BLaER1 treated with 17β-estradiol and CSF1 and Interleukin-3, amounts not matched to agents 10 nM and 100 nM (cell line): Measurements from ENCODE around the gene UPK3BL2.
"Not testable (repeated sequence)": the region's sequence is repeated elsewhere in the genome, so short reads cannot be mapped to it uniquely, and the experiment has no call there.

Experiments used
- H3K27ac ChIP-seq, 11 experiments: shearing (Covaris generic); formaldehyde crosslinking; 2 replicates each; pipeline ENCODE4 v1.8.1; 2022
- H3K27me3 ChIP-seq, 11 experiments: shearing (Covaris generic); formaldehyde crosslinking; 2 replicates each; pipeline ENCODE4 v1.8.1; 2022
- H3K36me3 ChIP-seq, 11 experiments: shearing (Covaris generic); formaldehyde crosslinking; 2 replicates each; pipeline ENCODE4 v1.8.1; 2022
- H3K4me1 ChIP-seq, 10 experiments: shearing (Covaris generic); formaldehyde crosslinking; 2 replicates each; pipeline ENCODE4 v1.8.1; 2022
- H3K4me2 ChIP-seq, 11 experiments: shearing (Covaris generic); formaldehyde crosslinking; 2 replicates each; pipeline ENCODE4 v1.8.1; 2022
- H3K4me3 ChIP-seq, 10 experiments: shearing (Covaris generic); formaldehyde crosslinking; 2 replicates each; pipeline ENCODE4 v1.8.1; 2022
- H3K9ac ChIP-seq, 11 experiments: shearing (Covaris generic); formaldehyde crosslinking; 2 replicates each; pipeline ENCODE4 v1.8.1; 2022
- H3K9me3 ChIP-seq, 11 experiments: shearing (Covaris generic); formaldehyde crosslinking; replicated peaks in 1 of 11; 2 replicates each; pipeline ENCODE4 v1.8.1; 2022
- H4K20me1 ChIP-seq, 11 experiments: shearing (Covaris generic); formaldehyde crosslinking; 2 replicates each; pipeline ENCODE4 v1.8.1; 2022

Gene UPK3BL2, protein sequence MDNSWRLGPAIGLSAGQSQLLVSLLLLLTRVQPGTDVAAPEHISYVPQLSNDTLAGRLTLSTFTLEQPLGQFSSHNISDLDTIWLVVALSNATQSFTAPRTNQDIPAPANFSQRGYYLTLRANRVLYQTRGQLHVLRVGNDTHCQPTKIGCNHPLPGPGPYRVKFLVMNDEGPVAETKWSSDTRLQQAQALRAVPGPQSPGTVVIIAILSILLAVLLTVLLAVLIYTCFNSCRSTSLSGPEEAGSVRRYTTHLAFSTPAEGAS

DNA sequence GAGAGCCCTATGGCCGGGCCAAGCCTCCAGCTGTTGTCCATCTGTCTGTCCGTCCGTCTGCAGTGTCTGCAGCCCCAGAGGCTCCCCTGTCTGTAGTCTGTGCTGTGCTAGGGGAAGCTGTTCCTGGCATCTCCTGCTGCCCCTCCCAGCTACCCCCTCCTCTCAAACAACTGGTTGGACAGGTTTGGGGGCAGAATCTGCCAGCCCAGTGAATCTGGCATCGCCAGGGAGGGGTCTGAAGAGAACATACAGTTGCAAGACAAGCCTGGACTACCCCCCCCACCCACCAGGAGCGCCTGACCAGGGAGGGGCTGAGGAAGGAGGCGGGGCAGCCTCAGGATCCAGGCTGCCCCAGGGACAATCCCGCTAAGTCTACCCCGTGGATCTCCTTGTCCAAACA is at the start of gene UPK3BL2:
UPK3BL2 (minus strand) TSS at position 101 of the 400 bp plus-strand sequence; CDS start at position 41, 60 bp downstream.
- H3K4me3 ChIP-seq, H3K9me3 ChIP-seq, H3K4me1 ChIP-seq: not testable (repeated sequence)

DNA sequence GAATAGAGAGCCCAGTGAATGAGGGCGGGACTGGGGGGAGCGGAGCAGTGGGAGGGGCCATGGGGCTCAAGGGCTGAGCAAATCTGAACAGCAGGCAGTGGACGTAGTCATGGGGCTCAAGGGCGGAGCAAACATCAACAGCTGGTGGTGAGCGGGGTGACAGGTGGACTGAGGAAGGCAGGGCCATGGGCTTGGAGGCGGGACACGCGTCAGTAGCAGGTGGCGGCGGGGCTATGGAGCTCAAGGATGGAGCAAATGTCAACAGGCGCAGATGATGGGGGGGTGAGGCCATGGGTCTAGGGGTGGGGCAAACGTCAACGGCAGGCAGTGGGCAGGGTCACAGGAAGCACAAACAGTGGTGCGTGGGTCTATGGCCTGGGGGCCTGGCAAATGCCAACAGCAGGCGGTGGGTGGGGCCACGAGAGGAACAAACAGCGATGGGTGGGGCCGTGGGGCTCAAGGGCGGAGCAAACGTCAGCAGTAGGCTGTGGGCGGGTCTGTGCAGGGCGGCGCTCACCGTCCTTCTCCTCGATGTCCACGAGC is 49.1 kb upstream of the UPK3BL2 start:
- H3K27ac ChIP-seq, H3K4me2 ChIP-seq: not testable (repeated sequence)

More for the DNA sequence above, at the start of gene UPK3BL2:
- not testable (repeated sequence) for H3K4me2 ChIP-seq, H3K9ac ChIP-seq, H4K20me1 ChIP-seq, H3K36me3 ChIP-seq, H3K27ac ChIP-seq, H3K27me3 ChIP-seq

DNA sequence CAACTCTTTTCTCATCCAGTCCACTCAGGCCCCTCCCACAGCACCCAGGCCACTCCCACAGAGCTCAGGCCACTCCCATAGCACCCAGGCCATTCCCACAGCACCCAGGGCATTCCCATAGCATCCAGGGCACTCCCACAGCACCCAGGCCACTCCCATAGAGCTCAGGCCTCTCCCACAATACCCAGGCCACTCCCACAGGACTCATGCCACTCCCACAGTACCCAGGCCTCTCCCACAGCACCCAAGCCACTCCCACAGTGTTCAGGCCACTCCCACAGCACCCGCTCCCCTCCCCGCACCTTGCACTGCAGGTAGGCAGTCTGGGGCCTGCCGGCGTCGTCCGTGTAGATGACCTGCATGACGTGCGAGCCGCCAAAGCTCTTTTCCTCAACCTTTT is 46.4 kb upstream of the UPK3BL2 start:
- not testable (repeated sequence) for H3K36me3 ChIP-seq, H3K4me3 ChIP-seq, H3K27me3 ChIP-seq, H3K4me2 ChIP-seq, H4K20me1 ChIP-seq, H3K9ac ChIP-seq, H3K4me1 ChIP-seq, H3K9me3 ChIP-seq, H3K27ac ChIP-seq

More for the DNA sequence above, 49.1 kb upstream of the UPK3BL2 start:
- not testable (repeated sequence) for H3K4me1 ChIP-seq, H3K9me3 ChIP-seq, H3K27me3 ChIP-seq, H3K36me3 ChIP-seq, H3K4me3 ChIP-seq, H4K20me1 ChIP-seq, H3K9ac ChIP-seq

DNA sequence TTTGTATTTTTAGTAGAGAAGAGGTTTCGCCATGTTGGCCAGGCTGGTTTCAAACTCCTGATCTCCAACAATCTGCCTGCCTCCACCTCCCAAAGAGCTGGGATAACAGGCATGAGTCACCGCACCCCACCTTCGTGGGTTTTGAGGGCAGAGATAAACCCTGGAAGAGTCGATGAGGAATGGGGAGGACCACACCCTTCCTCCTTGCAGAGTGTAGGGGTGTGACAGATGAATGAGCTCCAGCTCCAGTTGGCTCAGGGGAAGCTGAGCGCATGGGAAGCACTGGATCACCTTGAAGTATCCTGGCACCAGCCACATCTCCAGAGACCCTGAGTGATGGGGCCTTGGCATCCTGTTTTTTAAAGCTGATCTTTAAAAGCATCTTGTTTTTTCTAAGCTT is 40.0 kb upstream of the UPK3BL2 start:
- not testable (repeated sequence) for H4K20me1 ChIP-seq, H3K36me3 ChIP-seq, H3K9me3 ChIP-seq, H3K4me2 ChIP-seq, H3K4me1 ChIP-seq, H3K9ac ChIP-seq, H3K4me3 ChIP-seq, H3K27me3 ChIP-seq, H3K27ac ChIP-seq

DNA sequence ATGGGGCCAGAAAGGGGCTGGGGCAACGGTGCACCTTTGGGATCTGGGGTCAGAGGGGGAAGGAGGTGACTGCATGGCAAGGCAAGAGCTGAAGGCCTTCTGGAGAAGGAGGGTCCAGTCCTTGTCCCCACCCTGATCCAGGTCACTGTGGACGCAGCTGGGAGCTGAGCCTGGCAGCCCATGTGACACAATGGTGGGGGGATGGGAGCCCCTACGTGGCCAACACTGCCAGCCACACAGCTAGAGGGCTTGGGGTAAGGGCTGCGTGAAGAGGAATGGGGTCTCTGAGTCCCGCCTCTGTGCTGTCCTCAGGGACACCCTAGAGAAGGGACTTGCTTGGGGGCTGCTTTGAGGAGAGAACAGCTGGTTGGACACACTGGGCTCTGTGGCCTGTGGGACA is 38.2 kb upstream of the UPK3BL2 start:
- not testable (repeated sequence) for H3K4me1 ChIP-seq

DNA sequence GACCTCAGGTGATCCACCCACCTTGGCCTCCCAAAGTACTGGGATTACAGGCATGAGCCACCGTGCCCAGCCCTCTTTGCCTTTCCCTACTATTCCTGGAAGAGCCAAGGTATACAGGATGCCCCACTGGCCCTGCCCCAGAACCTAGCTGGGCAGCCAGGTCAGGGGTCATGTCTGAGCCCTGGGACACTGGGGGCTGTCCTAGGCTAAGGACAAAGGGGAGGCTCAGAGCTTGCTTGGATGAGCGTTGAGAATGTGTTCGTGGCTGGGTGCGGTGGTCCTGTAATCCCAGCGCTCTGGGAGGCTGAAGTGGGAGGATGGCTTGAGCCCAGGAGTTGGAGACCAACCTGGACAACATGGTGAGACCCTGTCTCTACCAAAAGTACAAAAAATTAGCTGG is 35.0 kb upstream of the UPK3BL2 start:
- not testable (repeated sequence) for H3K27me3 ChIP-seq, H3K27ac ChIP-seq, H3K4me3 ChIP-seq, H3K9me3 ChIP-seq, H3K4me1 ChIP-seq, H4K20me1 ChIP-seq, H3K4me2 ChIP-seq, H3K9ac ChIP-seq, H3K36me3 ChIP-seq

More for the DNA sequence above, 38.2 kb upstream of the UPK3BL2 start:
- H3K36me3 ChIP-seq, H3K4me3 ChIP-seq, H3K9me3 ChIP-seq, H4K20me1 ChIP-seq, H3K4me2 ChIP-seq, H3K27me3 ChIP-seq, H3K27ac ChIP-seq, H3K9ac ChIP-seq: not testable (repeated sequence)

GRCh38 chr7:102577315-102578240 is 34.1 kb upstream of the UPK3BL2 start:
- H3K4me1 ChIP-seq, H3K9ac ChIP-seq, H3K4me2 ChIP-seq, H3K9me3 ChIP-seq, H3K4me3 ChIP-seq, H3K27ac ChIP-seq, H3K36me3 ChIP-seq, H4K20me1 ChIP-seq, H3K27me3 ChIP-seq: not testable (repeated sequence)

DNA sequence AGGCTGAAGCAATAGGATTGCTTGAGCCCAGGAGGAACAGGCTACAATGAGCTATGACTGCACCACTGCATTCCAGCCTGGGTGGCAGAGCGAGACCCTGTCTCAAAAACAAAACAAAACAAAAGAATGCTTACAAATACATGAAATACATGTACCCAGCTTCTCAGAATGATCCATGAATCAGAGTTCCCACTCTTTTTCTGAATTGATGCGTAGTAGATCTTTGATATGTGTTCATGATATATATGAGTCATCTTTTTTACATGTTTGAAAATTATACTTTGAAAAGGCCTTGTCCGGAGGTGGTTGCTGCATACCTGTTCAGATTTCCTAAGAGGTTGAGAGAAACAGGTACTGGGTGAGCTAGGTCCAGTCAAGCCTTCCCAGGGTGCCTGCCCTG is 32.9 kb upstream of the UPK3BL2 start:
- H3K9ac ChIP-seq, H3K4me3 ChIP-seq: not testable (repeated sequence)

DNA sequence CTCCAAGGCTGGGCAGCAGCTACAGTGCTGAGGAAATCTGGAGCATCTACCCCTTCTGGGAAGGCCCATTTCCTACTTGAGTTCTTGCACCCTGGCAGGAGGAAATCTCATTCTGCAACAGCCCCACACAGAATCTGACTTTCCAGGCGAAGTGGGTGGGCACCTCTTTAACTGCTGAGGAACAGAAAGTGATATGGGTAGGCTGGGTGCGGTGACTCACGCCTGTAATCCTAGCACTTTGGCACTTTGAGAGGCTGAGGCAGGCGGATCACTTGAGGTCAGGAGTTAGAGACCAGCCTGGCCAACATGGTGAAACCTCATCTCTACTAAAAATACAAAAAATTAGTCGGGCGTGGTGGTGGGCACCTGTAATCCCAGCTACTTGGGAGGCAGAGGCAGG is 31.1 kb upstream of the UPK3BL2 start:
- not testable (repeated sequence) for H3K9ac ChIP-seq, H3K4me1 ChIP-seq, H3K36me3 ChIP-seq, H3K9me3 ChIP-seq, H3K27me3 ChIP-seq, H4K20me1 ChIP-seq, H3K4me2 ChIP-seq, H3K4me3 ChIP-seq, H3K27ac ChIP-seq

More for the DNA sequence above, 32.9 kb upstream of the UPK3BL2 start:
- H3K36me3 ChIP-seq, H3K27me3 ChIP-seq, H3K4me1 ChIP-seq, H4K20me1 ChIP-seq, H3K27ac ChIP-seq, H3K4me2 ChIP-seq, H3K9me3 ChIP-seq: not testable (repeated sequence)

GRCh38 chr7:102572261-102573239 is 29.1 kb upstream of the UPK3BL2 start, which contains the start of gene POLR2J3:
TSS of gene POLR2J3 (minus strand) at chr7:102572583. CDS start at chr7:102572521, 62 bp downstream.
- H3K4me1 ChIP-seq: not testable (repeated sequence)

DNA sequence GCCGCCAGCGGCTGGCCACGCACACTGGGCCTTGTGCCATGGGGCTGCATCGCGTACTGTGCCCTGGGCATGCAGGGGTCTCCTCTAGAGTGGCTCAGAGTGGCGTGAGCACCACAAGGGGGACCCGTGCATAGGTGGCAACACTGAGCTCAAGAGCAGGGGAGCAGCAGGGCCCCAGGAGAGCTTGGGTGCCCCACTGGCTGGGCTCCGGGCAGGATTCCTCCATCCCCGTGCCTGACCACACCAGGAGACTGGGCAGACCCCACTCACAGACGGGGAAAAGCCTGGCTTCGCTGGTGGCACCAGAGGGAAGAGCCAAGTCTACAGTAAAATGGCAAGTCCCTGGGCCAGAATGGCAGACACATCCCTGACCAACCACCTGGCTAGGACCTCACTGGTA is 25.1 kb upstream of the UPK3BL2 start:
- H3K4me3 ChIP-seq, H3K9ac ChIP-seq, H3K27me3 ChIP-seq, H3K36me3 ChIP-seq, H3K9me3 ChIP-seq, H3K27ac ChIP-seq, H3K4me2 ChIP-seq, H4K20me1 ChIP-seq, H3K4me1 ChIP-seq: not testable (repeated sequence)

More at GRCh38 chr7:102572261-102573239, 29.1 kb upstream of the UPK3BL2 start, which contains the start of gene POLR2J3:
- not testable (repeated sequence) for H3K9me3 ChIP-seq, H3K27me3 ChIP-seq, H4K20me1 ChIP-seq, H3K36me3 ChIP-seq, H3K4me2 ChIP-seq
- peak within 1 kb of the TSS; percentile 59 to 74 (median 69) for H3K4me3 ChIP-seq
- H3K9ac ChIP-seq: peak within 1 kb of the TSS; percentile 77 to 85 (median 83)
- peak within 1 kb of the TSS; percentile 67 to 83 (median 78); a peak in 21 of 22 replicates for H3K27ac ChIP-seq

- H3K27me3 ChIP-seq, H3K27ac ChIP-seq, H3K36me3 ChIP-seq, H3K4me3 ChIP-seq, H3K4me2 ChIP-seq, H4K20me1 ChIP-seq, H3K4me1 ChIP-seq, H3K9me3 ChIP-seq, H3K9ac ChIP-seq: not testable (repeated sequence)
Measured at GRCh38 chr7:102550808-102551422, 7.4 kb upstream of the UPK3BL2 start, which contains the start of gene SPDYE2. TSS of gene SPDYE2 (plus strand) at chr7:102551226. CDS start at chr7:102553256, 2,030 bp downstream.

DNA sequence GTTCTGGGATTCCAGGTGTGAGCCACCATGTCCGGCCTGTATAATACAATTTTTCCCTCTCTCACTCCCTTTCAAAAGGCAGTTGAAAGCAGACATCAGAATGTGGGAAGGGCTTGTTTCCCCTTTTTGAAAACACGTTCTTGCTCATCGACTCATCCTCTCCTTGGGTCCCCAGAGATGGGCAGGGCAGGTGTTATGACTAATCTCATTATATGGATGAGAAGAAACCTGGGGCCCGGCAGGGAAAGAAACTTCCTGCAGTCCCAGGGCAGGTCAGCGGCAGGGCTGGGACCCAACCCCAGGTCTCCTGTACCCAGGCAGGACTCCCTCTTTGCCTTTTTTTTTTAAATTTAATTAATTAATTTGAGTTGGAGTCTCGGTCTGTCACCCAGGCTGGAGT is 2.9 kb upstream of the UPK3BL2 start:
- not testable (repeated sequence) for H3K4me1 ChIP-seq, H3K4me2 ChIP-seq, H3K9me3 ChIP-seq, H3K36me3 ChIP-seq, H3K9ac ChIP-seq, H3K27me3 ChIP-seq, H4K20me1 ChIP-seq, H3K4me3 ChIP-seq, H3K27ac ChIP-seq
